Activated CD4-positive, alpha-beta T cell treated with anti-CD3 and anti-CD28 coated beads, Interleukin-2, Interleukin-4, amounts not matched to agents 100 ng/mL and 50 ng/mL, durations not matched to agents 16 hours and 8 hours (primary cell): ENCODE data around the gene TMEM126B.
"Not testable (repeated sequence)": the region's sequence is repeated elsewhere in the genome, so short reads cannot be mapped to it uniquely, and the experiment has no call there.

ENCODE experiments used
- DNase-seq: peaks from one replicate; pipeline ENCODE4 v3.0.0-alpha.2; 2020; ENCODE audit warnings: low spot score

Gene TMEM126B

DNA sequence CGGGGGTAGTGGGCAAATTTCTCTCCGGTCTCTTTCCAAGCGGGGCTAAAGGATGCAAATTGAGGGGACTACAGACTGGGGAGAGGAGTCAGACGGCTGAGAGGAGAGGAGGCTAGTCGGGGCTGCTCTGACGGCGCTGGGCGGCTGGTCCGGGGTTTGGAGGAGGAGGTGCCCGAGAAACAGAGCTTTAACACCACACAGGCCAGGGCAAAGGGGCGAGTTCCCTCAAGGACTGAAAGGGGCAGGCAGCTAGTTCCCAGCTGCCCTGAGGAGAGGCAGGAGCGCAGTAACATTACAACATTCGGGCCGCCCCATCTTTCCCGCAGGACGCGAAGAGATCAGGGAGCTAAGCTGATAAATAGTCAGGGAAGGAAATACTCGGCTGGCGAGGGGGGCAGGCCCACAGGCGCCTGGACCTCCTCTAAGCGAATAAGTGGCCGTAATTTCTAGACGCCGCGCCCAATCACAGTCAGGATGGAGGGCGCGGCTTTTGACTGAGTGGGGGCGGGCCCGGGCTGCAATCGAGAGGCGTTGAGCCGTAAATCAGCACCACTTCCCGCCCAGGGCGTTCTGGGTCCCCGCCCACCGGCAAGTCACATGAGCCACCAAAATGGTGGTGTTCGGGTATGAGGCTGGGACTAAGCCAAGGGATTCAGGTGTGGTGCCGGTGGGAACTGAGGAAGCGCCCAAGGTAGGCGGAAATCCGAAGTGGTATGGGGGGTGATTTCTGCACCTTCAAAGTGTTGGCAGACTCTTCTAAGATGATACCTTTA, at the start of gene TMEM126B:
Gene TMEM126B (plus strand): TSS at position 596 of the 773 bp plus-strand sequence. CDS start 15 bp downstream, at position 611.
- DNase-seq, result peak; percentile 98

DNA sequence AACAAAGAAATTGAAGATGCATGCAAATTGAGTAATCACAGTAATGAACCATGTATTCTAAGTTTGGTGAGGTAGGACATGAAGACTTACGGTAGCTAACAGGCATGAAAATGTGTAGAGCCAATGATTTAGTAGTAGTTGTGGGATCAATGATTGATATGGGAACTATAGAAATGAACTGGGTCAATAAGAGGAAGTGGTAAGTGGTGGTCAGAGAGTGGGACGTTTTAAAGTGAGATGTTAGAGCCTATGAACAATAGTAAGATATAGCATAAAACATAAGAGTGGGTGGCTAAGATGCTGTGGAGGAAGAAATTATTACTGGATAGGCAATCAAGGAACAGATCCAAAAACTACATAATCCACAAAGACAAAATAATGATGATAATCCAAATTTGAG, 46.3 kb upstream of the TMEM126B start:
- no peak for DNase-seq

DNA sequence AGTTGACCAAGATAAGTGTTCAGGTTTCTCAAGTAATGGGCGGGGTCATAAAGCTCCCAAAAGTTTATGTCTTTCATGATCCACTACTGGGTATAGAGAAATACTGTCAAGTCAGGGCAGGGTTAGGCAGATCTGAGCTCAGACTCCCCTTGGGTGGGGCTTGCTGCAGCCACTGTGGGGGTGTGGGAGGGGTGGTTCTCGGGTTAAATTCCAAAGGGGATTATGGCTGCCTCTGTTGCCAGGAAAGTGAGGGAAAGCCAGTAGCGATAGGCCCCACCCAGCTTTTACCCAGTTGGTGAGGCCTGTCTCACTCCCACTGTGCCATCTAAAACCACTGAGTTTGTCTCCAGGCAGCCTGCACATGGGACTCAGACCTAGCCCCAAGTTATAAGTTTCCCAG, 39.0 kb upstream of the TMEM126B start:
- no peak for DNase-seq

DNA sequence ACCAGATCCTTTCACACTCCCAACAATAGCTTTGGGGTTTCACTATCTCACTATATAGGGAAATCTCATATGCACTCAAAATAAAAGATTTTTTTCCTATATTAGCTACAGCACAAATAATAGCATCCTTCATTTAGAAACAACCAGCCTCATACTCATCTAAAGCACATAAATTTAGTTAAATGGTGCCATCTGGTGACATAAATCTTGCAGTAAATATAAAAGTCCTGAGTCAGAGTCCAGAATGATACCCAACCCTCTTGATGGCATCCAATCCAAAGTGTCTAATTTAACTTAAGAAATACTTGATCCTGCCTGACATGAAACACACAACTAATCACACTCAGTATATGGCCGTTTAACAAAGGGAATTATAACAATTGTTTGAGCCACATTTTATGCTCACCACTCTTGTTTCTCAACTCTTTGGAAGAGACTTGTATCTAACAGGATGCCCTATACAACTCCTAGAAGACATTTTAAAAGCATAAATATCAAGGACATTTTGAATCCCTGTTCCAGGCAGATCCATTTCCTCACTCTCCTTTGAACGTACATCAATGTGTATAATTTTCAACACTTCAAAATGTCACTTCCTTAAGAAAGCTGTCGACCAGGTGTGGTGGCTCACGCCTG, 37.4 kb upstream of the TMEM126B start:
- DNase-seq, result no peak

DNA sequence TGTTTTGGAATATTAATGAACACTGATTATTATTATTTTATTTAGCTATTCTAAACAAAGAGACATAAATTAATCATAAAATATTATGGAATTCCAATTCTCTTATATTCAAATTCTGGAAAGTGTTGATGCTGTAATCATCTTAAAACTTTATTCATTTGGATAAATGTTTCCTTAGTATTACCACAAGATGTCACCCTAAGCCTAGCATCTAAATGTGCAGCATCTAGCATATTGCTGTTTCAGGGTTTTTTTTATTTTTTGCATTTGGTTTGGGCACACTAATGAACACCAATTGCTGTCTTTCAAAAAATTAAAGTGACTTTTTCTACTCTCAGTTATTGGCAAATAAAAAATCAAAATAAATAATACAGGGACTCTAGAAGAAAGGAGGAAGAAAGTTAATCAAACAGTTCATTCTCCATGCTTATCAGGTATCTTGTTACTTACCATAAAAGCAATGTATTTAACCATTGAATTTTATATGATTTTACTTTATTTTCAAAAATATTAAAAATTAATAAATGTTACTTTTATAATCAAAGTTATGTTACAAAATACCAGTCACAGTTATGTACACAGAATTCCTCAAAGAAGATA, 33.0 kb upstream of the TMEM126B start:
- DNase-seq, result peak; percentile 56

DNA sequence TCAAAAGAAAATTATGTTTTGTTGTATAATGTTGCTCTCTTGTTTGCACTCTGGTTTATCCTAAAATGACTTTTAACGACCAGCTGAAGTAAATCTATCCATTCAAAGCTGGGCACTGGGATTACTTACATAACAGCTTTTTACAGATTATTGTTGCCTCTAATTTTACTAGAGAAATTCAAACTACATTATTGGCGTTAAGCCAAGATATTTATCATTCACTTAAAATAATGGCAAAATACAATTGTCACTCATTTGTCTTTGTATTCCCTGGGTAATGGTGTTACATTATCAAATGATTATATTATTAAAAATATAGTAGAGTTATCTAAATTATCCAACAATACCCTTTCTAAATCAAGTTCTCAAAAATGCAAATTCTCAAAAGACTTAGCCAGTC, 31.5 kb upstream of the TMEM126B start:
- no peak for DNase-seq

DNA sequence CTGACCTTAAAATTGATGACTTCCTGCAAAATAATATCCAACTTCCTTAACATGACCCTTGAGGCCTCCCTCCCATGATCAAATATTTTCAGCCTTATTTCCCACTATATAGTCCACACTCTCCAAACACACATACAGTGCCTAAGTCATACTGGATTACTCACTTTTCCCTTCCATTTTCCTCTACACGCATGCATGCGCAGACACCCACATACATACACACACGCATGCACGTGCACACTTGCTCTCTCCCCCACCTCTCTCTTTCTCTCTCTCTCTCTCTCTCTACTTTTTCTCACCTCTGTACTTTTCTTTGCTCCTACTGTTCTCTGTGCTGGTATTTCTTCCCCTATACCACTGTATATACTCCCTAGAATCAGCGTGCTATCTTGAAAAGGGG, 29.3 kb upstream of the TMEM126B start:
- no peak for DNase-seq

DNA sequence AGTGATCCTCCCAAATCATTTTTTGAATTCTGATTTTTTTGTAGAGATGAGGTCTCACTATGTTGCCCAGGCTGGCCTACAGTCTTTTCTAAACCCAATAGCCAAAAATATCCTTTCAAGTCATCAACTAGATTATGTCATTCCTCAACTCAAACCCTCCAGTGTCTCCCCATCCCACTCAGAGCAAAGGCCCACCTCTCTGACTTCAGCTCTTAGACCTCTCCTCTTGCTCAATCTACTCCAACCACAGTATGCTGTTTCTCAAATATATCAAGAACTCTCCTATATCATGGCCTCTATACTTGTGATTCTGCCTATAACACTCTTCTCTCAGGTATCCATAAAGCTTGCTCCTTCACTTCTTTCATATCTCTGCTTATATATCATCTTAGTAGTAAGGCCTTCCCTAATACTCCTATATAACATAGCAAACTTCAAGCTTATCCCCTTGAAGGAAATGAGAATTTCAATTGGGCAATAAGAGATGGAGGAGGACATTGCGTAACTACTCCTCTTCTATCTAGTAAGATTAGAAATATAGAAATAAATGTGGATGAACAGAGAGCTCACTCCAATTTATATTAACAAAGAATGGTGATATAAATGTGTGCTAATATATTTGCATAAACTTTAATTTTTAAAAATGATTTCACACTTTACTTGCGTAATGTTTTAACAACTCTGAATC, 25.7 kb upstream of the TMEM126B start:
- no peak for DNase-seq

DNA sequence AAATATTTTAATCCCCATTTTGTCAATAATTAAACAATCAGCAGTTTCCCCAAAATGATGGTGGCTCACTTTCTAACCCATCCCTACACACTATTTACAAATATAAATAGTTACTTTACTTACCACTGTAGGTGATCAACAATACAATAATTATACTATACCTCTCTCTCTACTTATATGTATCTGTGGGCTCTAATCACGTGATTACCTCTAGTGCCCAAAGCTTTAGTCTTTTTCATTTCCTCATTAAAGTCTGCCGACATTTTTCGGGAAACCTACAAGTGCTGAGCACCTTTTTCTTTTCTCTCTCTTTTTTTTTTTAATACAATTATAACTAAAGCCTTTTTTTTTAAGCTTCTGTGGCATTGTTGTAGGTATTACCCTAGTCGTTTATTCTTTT, 25.2 kb upstream of the TMEM126B start:
- no peak for DNase-seq

DNA sequence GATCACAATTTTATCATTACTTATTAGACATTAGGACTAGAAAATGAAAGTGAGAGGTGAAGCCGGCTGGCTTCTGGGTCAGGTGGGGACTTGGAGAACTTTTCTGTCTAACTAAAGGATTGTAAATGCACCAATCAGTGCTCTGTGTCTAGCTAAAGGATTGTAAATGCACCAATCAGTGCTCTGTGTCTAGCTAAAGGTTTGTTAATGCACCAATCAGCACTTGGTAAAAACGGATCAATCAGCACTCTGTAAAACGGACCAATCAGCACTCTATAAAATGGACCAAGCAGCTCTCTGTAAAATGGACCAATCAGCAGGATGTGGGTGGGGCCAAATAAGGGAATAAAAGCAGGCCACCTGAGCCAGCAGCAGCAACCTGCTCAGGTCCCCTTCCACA, 22.2 kb upstream of the TMEM126B start:
- not testable (repeated sequence) for DNase-seq

DNA sequence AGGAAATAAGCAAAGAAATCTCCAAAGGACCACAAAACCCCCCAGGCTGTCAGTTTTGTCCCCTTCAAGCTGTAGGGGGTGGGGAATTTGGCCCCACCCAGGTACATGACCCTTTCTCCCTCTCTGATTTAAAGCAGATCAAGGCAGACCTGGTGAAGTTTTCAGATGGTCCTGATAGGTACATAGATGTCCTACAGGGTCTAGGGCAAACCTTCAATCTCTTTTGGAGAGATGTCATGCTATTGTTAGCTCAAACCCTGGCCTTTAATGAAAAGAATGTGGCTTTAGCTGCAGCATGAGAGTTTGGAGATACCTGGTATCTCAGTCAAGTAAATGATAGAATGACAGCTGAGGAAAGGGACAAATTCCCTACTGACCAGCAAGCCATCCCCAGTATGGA, 19.8 kb upstream of the TMEM126B start:
- not testable (repeated sequence) for DNase-seq

DNA sequence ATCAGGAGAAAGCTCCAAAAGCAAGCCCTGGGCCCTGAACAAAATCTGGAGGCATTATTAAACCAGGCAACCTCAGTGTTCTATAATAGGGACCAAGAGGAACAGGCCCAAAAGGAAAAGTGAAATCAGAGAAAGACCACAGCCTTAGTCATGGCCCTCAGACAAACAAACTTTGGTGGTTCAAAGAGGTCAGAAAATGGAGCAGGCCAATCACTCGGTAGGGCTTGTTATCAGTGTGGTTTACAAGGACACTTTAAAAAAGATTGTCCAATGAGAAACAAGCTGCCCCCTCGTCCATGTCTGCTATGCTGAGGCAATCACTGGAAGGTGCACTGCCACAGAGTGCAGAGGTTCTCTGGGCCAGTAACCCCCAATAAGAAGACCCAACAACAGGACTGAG, 19.1 kb upstream of the TMEM126B start:
- not testable (repeated sequence) for DNase-seq

DNA sequence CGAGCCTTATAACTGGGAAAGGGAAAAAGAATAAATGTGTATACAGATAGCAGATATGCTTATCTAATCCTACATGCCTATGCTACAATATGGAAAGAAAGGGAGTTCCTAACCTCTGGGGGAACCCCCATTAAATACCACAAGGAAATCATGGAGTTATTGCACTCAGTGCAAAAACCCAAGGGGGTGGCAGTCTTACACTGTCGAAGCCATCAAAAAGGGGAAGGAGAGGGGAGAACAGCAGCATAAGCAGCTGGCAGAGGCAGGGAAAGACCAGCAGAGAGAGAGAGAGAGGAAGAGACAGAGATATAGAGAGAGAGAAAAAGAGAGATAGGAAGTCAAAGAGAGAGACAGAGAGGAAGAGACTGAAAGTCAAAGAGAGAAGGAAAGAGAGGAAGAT, 16.8 kb upstream of the TMEM126B start:
- not testable (repeated sequence) for DNase-seq

DNA sequence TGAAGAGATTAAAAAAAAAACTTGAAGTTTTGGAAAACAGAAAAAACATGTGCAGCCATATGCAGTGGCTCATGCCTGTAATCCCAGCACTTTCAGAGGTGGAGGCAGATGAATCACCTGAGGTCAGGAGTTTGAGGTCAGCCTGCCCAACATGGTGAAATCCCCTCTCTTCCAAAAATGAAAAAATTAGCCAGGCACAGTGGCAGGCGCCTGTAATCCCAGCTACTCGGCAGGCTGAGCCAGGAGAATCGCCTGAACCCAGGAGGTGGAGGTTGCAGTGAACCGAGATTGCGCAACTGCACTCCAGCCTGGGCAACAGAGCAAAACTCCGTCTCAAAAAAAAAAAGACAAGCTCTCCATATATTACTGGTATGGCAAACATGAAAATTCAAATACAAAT, 8.9 kb upstream of the TMEM126B start:
- no peak for DNase-seq

DNA sequence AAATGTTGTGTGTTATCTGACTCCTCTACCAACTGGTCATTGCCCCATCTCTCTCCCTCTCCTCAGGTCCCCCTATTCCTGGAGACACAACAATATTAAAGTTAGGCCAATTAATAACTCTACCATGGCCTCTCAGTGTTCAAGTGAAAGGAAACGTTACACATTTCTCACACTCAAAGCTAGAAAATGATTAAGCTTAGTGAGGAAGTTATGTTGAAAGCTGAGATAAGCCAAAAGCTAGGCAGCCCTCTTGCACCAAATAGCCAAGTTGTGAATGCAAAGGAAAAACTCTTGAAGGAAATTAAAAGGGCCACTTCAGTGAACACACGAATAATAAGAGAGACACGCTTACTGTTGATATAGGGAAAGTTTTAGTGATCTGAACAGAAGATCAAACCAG, 8.1 kb upstream of the TMEM126B start:
- DNase-seq, result peak; percentile 17

DNA sequence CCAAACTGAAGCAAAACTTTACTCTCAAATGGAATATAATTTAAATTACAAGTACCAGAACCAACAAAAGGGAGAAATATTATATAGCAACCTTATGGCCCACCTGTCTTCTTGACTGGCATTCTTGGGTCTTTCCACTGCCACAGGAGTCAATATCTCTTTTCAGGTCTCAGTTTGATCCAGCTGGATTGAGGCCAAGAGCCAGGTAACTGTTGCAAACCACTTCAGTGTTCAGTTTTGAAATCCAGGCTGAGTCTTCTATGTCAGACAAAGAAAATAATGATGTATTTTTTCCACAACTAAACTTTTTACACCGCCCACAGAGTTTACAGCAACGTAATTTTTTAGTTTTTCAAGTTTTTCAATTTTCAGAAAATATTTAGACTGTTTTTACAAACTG, 1.9 kb upstream of the TMEM126B start:
- DNase-seq, result no peak

DNA sequence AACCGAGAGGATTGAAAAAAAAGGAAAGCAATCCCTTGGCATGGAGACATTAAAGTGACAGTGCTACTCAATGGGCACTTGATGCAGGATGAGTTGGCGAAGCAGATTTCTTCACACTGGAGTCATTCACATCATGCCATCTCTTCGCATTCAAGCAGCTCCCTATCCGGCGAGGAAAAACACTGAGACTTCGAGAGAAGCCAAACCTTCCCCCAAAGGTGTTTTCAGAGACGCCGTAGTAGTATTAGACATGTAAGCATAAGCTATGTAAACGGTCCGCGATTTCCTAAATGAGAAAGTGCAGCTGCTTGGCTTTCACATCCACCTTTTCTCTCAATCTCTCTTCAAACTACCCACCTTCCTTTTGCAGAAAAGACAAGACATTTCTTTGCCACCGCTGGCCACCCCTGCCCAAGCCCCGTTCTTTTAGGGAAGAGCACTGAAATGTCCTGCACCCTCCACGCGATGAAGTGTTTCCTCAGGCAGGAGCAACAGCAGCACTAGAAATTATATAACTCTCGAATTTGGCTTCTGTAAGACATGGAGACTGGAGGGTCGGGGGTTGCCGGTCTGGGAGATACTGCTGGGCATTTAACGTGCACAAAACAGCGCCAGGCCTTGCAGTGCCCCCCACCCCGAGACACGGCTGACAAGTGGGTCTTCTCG, 928 bp upstream of the TMEM126B start, which contains the start of gene DLG2:
Gene DLG2 (minus strand): TSS at position 13 of the 666 bp plus-strand sequence.
- DNase-seq, result peak; percentile 25

DNA sequence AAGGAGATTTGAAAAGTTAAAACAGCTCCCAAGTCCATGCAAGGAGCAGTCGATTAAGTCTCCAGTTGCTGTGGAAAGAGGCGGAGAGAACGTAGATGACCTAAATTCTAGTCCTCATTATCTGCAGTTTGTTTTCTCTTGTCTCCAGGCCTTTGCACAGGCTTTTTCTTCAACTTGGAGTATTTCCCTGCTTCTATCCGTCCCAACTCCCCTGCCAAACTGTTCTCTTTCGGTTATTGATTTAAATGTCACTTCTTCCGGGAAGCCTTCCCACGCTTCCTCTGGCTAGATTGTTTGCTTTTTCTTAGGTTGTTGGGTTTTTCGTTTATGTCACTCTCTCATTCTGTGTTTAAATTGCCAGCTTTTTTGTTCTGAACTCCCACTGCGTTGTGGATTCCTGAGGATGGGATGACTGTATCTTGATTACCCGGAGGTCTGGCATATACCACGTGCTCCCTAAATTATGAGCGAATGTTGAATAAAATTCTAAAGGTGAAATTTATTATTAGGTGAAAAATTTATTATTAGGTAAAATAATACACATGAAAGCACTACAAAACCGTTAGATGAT, 463 bp downstream of the TMEM126B start:
- DNase-seq, result no peak

DNA sequence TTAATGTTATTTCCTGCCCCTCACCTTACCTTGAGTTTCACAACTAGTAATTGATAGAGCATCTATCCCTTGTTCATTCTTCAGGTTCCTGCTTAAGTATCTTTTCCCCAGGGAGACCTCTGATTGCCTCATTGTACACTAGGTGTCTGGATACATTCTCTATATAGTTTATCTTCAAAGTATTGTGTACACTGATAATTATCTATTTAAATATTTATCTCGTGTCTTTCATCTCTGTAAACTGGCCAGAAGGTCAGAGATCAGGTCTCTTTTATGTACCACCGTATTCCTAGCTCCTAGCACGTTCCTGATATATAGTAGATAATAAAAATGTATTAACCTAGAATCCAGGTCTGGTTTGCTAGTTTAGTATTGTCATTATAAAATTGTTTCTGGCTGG, 6.4 kb downstream of the TMEM126B start:
- no peak for DNase-seq

DNA sequence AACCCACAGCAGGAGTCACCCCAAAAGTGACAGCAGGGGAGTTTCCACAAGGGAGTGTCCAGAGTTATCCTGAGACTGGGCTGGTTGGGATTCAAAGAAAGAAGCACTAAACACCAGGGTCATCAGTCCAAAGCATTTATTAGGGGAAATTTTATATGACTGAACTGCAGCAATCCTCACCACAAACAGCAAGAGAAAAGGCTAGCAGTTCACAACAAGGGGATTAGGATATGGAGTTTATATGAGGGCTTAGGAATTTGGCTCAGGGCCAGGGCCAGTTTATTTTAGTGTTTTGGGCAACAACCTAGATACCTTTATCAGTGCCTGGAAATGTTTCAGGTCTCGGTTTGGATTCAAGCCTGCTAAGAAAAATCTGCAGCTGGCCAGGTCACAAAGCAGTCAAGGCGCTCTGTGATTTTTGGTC, 14.8 kb downstream of the TMEM126B start:
- no peak for DNase-seq

DNA sequence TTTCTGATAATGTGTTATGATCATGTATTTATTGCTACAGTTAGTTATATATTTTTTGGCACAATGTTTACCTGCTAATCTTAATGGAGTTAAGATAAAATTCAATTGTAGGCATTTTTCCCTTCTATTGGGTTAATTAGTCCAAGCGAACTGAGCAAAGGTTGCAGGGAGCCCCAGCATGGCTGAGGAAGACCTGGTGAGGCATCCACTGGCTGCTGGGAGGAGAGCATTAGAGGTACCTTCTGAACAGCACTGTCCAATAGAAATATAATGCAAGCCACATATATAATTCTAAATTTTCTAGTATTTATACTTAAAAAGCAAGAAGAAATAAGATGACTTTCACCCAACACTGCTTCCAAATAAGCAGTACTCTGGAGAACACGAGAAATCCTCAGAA, 18.7 kb downstream of the TMEM126B start:
- DNase-seq, result no peak
